ENCODE data around the gene CMTM7.
"Not testable (repeated sequence)": the region's sequence is repeated elsewhere in the genome, so short reads cannot be mapped to it uniquely, and the experiment has no call there.

CMTM7 gene

DNA sequence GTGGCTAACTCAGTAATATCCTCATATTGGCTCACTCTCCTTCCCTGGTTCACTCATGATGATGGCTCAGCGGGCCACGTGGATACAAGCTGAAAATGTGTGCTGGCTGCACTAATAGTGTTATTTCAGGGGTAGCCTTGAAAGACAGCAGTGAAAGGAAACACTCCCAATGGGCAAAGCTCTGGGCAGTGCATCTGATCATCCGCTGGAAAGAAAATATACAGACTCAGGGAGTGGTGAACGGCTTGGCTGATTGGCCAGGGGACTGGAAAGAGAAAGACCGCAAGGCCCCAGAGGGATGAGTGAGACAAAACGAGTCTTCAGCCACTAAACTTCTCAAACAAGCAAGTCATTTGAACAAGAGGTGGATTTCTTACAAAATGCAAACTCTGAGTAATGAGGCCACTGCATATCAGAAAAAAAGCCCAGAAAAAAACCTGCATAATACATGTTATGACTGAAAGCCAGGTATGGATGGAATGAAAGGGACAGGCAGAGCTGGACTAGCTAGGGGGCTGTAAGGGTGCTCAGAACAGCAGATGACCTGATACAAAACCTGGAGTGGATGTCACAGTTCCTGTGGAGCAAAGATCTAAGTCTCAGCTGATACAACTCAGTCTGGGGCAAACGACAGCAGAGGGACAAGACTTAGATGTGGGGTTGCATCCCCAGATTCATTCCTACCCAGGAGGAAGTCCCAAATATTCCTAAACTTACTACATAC, 77.7 kb downstream of the CMTM7 start:
- TF ChIP-seq, protein P1, sequence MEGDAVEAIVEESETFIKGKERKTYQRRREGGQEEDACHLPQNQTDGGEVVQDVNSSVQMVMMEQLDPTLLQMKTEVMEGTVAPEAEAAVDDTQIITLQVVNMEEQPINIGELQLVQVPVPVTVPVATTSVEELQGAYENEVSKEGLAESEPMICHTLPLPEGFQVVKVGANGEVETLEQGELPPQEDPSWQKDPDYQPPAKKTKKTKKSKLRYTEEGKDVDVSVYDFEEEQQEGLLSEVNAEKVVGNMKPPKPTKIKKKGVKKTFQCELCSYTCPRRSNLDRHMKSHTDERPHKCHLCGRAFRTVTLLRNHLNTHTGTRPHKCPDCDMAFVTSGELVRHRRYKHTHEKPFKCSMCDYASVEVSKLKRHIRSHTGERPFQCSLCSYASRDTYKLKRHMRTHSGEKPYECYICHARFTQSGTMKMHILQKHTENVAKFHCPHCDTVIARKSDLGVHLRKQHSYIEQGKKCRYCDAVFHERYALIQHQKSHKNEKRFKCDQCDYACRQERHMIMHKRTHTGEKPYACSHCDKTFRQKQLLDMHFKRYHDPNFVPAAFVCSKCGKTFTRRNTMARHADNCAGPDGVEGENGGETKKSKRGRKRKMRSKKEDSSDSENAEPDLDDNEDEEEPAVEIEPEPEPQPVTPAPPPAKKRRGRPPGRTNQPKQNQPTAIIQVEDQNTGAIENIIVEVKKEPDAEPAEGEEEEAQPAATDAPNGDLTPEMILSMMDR (IDR thresholded peaks at IDR 0.05; ENCODE audit: low read depth, low read length): no peak

DNA sequence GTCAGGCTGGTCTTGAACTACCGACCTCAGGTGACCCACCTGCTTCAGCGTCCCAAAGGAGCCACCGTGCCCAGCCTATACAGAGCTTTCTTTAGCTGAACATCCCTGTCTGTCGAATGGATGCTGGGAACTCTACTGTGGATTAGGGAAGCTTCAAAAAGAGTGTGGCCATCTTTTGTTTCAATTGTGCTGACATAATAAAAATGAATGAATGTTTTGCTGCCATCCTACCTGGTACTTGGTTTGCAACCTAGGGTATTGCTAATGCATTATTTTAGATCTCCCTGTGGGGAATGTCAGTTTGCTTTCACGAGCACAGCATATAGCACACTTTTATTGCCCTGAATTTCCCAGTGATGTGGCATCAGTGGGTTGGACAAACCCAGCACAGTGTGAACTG, 78.7 kb downstream of the CMTM7 start:
- TF ChIP-seq, protein P1 (IDR thresholded peaks at IDR 0.05; ENCODE audit: low read depth, low read length): no peak
- no peak for TF ChIP-seq POLR2A (IDR thresholded peaks at IDR 0.05; ENCODE audit: extremely low read depth, insufficient read length)
- TF ChIP-seq, protein P2, sequence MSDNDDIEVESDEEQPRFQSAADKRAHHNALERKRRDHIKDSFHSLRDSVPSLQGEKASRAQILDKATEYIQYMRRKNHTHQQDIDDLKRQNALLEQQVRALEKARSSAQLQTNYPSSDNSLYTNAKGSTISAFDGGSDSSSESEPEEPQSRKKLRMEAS (IDR thresholded peaks at IDR 0.05; ENCODE audit: low read depth, low read length): no peak
- TF ChIP-seq MYC (IDR thresholded peaks at IDR 0.05; ENCODE audit: low read depth, low read length): no peak
- H3K4me3 ChIP-seq (ENCODE audit: low read depth, low read length): no peak overlapping the region
- DNase-seq (ENCODE audit: low read depth): no peak

More for the DNA sequence above, 77.7 kb downstream of the CMTM7 start:
- DNase-seq (ENCODE audit: low read depth): no peak
- H3K4me3 ChIP-seq (ENCODE audit: low read depth, low read length): no peak overlapping the region

DNA sequence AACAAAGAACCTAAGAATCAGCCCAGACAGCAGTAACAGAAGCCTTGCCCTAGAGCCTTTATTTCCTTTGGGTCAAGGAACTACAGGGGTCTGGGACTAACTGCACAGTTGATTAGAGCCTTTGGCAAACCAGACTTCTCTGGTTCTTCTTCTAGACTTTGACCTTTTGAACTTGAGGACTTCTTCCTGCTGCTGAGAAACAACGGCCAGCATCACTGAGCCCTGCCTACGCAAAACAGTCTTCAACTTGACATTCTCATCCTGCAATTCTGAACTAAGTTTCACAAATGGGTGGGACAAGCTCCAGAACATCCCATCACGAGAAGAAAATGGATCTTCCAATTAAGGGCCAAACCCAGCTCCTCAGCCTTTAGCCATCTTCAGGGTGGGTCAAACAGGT, 79.6 kb downstream of the CMTM7 start:
- TF ChIP-seq, protein P1 (IDR thresholded peaks at IDR 0.05; ENCODE audit: low read depth, low read length): no peak
- TF ChIP-seq, protein P2 (IDR thresholded peaks at IDR 0.05; ENCODE audit: low read depth, low read length): no peak
- no peak for TF ChIP-seq POLR2A (IDR thresholded peaks at IDR 0.05; ENCODE audit: extremely low read depth, insufficient read length)
- TF ChIP-seq MYC (IDR thresholded peaks at IDR 0.05; ENCODE audit: low read depth, low read length): no peak
- no peak for DNase-seq (ENCODE audit: low read depth)
- no peak overlapping the region for H3K4me3 ChIP-seq (ENCODE audit: low read depth, low read length)

DNA sequence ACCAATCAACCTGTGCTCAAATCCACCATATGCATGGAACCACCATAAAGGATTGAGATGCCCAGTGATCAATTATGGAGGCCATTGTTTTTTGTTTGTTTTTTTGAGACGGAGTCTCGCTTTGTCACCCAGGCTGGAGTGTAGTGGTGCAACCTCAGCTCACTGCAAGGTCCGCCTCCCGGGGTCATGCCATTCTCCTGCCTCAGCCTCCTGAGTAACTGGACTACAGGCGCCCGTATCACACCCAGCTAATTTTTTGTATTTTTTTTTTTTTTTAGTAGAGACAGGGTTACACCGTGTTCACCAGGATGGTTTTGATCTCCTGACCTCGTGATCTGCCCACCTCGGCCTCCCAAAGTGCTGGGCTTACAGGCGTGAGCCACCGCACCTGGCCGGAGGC, 80.5 kb downstream of the CMTM7 start:
- H3K4me3 ChIP-seq (ENCODE audit: low read depth, low read length); DNase-seq (ENCODE audit: low read depth): not testable (repeated sequence)

DNA sequence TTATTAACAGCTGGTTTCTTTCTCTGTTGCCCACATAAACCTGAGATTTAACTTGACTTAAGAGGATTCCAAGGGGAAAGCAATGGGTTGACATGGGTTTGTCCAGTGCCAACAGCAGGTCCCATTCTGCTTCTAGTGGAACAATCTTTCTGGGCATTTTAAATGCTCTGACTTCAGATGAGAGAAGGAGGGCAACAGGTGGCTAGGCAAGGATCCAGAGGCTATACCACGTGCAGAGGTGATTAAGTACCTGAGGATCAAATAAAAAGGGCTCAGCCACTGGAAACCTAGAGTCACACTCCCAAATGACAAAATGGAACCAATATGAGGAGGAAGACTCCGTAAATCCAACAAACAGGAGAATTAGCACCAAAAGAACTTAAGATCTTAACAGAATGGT, 82.5 kb downstream of the CMTM7 start:
- TF ChIP-seq, protein P1 (IDR thresholded peaks at IDR 0.05; ENCODE audit: low read depth, low read length): no peak
- TF ChIP-seq MYC (IDR thresholded peaks at IDR 0.05; ENCODE audit: low read depth, low read length): no peak
- TF ChIP-seq, protein P2 (IDR thresholded peaks at IDR 0.05; ENCODE audit: low read depth, low read length): no peak
- no peak overlapping the region for H3K4me3 ChIP-seq (ENCODE audit: low read depth, low read length)
- no peak for DNase-seq (ENCODE audit: low read depth)

DNA sequence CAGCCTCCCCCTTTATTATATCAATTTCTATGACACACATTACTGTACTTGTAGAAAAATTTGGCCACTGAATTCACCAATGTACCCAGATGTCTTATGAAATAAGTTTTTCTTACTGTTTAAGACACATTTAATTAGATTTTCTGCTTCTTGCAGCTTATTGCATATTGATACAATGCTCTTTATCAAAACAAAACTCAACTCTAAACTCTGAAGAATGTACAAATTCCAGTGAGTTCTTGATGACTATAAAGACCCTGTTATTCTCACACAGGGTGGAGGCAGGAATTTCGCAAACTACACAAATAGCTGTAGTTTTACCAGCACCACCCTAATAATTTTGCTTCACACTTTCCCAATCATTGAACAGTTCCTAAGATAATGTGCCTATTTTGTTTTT, 89.0 kb downstream of the CMTM7 start:
- DNase-seq (ENCODE audit: low read depth): no peak
- no peak overlapping the region for H3K4me3 ChIP-seq (ENCODE audit: low read depth, low read length)
- TF ChIP-seq, protein P1 (IDR thresholded peaks at IDR 0.05; ENCODE audit: low read depth, low read length): no peak
- TF ChIP-seq, protein P2 (IDR thresholded peaks at IDR 0.05; ENCODE audit: low read depth, low read length): no peak
- TF ChIP-seq MYC (IDR thresholded peaks at IDR 0.05; ENCODE audit: low read depth, low read length) (no peak), POLR2A (IDR thresholded peaks at IDR 0.05; ENCODE audit: extremely low read depth, insufficient read length) (no peak)
